Measurements from ENCODE around the gene PCDHB12. TPM values are rescaled to one million over a fixed set of nuclear protein-coding genes. Genes with fewer than 3 reads are reported as not detected.
"Not testable (repeated sequence)": the region's sequence is repeated elsewhere in the genome, so short reads cannot be mapped to it uniquely, and the experiment has no call there.

PCDHB12 gene
- polyA plus RNA-seq, 1 donor from 2014 or later: 2.2 TPM

GRCh38 chr5:141241496-141241895 lies 33.0 kb downstream of the PCDHB12 start:
- no peaks in the 10 kb centered on the region for H4K20me1 ChIP-seq (ENCODE audit: insufficient read depth)
- peaks cover 34% of the 10 kb centered on the region for H3K9me3 ChIP-seq (ENCODE audit: low read length)
- TF ChIP-seq TAF1 (IDR thresholded peaks at IDR 0.05; ENCODE audit: low read depth) (no peak), POLR2AphosphoS5 (IDR thresholded peaks at IDR 0.05) (no peak), CTCF (IDR thresholded peaks at IDR 0.05; ENCODE audit: poor library complexity, severe bottlenecking) (no peak), MXI1 (conservative IDR thresholded peaks at IDR 0.05; ENCODE audit: poor library complexity, severe bottlenecking) (no peak), RAD21 (conservative IDR thresholded peaks at IDR 0.05) (no peak), EP300 (conservative IDR thresholded peaks at IDR 0.05; ENCODE audit: poor library complexity, severe bottlenecking) (no peak), SMC3 (conservative IDR thresholded peaks at IDR 0.05; ENCODE audit: poor library complexity) (no peak), EZH2 (IDR thresholded peaks at IDR 0.05; ENCODE audit: borderline replicate concordance, insufficient read depth, low read length, poor library complexity, severe bottlenecking) (no peak)
- TF ChIP-seq, protein P1, sequence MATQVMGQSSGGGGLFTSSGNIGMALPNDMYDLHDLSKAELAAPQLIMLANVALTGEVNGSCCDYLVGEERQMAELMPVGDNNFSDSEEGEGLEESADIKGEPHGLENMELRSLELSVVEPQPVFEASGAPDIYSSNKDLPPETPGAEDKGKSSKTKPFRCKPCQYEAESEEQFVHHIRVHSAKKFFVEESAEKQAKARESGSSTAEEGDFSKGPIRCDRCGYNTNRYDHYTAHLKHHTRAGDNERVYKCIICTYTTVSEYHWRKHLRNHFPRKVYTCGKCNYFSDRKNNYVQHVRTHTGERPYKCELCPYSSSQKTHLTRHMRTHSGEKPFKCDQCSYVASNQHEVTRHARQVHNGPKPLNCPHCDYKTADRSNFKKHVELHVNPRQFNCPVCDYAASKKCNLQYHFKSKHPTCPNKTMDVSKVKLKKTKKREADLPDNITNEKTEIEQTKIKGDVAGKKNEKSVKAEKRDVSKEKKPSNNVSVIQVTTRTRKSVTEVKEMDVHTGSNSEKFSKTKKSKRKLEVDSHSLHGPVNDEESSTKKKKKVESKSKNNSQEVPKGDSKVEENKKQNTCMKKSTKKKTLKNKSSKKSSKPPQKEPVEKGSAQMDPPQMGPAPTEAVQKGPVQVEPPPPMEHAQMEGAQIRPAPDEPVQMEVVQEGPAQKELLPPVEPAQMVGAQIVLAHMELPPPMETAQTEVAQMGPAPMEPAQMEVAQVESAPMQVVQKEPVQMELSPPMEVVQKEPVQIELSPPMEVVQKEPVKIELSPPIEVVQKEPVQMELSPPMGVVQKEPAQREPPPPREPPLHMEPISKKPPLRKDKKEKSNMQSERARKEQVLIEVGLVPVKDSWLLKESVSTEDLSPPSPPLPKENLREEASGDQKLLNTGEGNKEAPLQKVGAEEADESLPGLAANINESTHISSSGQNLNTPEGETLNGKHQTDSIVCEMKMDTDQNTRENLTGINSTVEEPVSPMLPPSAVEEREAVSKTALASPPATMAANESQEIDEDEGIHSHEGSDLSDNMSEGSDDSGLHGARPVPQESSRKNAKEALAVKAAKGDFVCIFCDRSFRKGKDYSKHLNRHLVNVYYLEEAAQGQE (IDR thresholded peaks at IDR 0.05; ENCODE audit: borderline replicate concordance): no peak
- no peak overlapping the region for H3K27ac ChIP-seq (ENCODE audit: low read length)
- no peak overlapping the region for H3K4me3 ChIP-seq (ENCODE audit: low read length)
- no peaks in the 10 kb centered on the region for H3K79me2 ChIP-seq (replicated peaks; ENCODE audit: insufficient read depth, low read length)
- H3K9ac ChIP-seq (ENCODE audit: low read length): no peak overlapping the region
- H3K36me3 ChIP-seq (ENCODE audit: insufficient read depth, low read length): peaks cover 14% of the 10 kb centered on the region
- H2AFZ ChIP-seq (ENCODE audit: low read depth, low read length): no peak overlapping the region
- H3K27me3 ChIP-seq (ENCODE audit: insufficient read depth, low read depth, low read length): no peaks in the 10 kb centered on the region
- no peak overlapping the region for H3K4me2 ChIP-seq (ENCODE audit: low read length)
- H3K9me2 ChIP-seq (ENCODE audit: insufficient read depth, low read length): no peaks in the 10 kb centered on the region
- no peaks in the 10 kb centered on the region for H3F3A ChIP-seq (ENCODE audit: insufficient read depth, low read length, poor library complexity, severe bottlenecking)

DNA sequence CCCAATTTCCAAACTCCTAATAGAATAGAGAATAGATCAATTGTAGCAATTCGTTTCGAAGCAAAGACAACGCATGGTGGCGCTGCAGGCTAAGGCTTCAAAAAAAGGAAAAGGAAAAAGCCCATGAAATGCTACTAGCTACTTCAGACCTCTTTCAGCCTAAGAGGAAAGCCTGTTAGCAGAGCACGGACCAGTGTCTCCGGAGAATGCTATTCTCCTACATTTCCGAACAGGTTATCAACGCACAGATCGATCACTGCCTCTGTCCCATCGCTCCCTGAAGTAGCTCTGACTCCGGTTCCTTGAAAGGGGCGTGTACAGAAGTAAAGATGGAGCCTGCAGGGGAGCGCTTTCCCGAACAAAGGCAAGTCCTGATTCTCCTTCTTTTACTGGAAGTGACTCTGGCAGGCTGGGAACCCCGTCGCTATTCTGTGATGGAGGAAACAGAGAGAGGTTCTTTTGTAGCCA lies 36.8 kb downstream of the PCDHB12 start, which contains the start of gene PCDHB15:
Gene PCDHB15, plus strand, starts transcription at position 146 of the 468 bp plus-strand sequence. Its CDS starts 184 bp downstream, at position 330.
- Histone ChIP-seq H3F3A (ENCODE audit: insufficient read depth, low read length, poor library complexity, severe bottlenecking) (no peaks in the 10 kb centered on the region), H3K4me2 (ENCODE audit: low read length) (no peak within 1 kb of the TSS), H3K27ac (ENCODE audit: low read length) (peak within 1 kb of the TSS; percentile 57), H4K20me1 (ENCODE audit: insufficient read depth) (no peaks in the 10 kb centered on the region), H2AFZ (ENCODE audit: low read depth, low read length) (no peak within 1 kb of the TSS), H3K79me2 (replicated peaks; ENCODE audit: insufficient read depth, low read length) (no peaks in the 10 kb centered on the region), H3K4me3 (ENCODE audit: low read length) (peak within 1 kb of the TSS; percentile 55), H3K9ac (ENCODE audit: low read length) (peak within 1 kb of the TSS; percentile 45), H3K36me3 (ENCODE audit: insufficient read depth, low read length) (peaks cover 14% of the 10 kb centered on the region), H3K9me3 (ENCODE audit: low read length) (peaks cover 56% of the 10 kb centered on the region), H3K9me2 (ENCODE audit: insufficient read depth, low read length) (no peaks in the 10 kb centered on the region), H3K27me3 (ENCODE audit: insufficient read depth, low read depth, low read length) (no peaks in the 10 kb centered on the region)
- TF ChIP-seq SMC3 (conservative IDR thresholded peaks at IDR 0.05; ENCODE audit: poor library complexity) (peak; percentile 48), CTCF (IDR thresholded peaks at IDR 0.05; ENCODE audit: poor library complexity, severe bottlenecking) (peak; percentile 51), RAD21 (conservative IDR thresholded peaks at IDR 0.05) (peak; percentile 57), EP300 (conservative IDR thresholded peaks at IDR 0.05; ENCODE audit: poor library complexity, severe bottlenecking) (no peak)

DNA sequence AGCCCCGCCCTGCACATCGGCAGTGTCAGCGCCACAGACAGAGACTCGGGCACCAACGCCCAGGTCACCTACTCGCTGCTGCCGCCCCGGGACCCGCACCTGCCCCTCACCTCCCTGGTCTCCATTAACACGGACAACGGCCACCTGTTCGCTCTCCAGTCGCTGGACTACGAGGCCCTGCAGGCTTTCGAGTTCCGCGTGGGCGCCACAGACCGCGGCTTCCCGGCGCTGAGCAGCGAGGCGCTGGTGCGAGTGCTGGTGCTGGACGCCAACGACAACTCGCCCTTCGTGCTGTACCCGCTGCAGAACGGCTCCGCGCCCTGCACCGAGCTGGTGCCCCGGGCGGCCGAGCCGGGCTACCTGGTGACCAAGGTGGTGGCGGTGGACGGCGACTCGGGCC lies 38.5 kb downstream of the PCDHB12 start:
- not testable (repeated sequence) for H2AFZ ChIP-seq (ENCODE audit: low read depth, low read length); H3K9ac ChIP-seq (ENCODE audit: low read length); H3K79me2 ChIP-seq (replicated peaks; ENCODE audit: insufficient read depth, low read length); H3K27ac ChIP-seq (ENCODE audit: low read length); H3K36me3 ChIP-seq (ENCODE audit: insufficient read depth, low read length); H4K20me1 ChIP-seq (ENCODE audit: insufficient read depth); H3K4me2 ChIP-seq (ENCODE audit: low read length); H3K9me2 ChIP-seq (ENCODE audit: insufficient read depth, low read length); H3K4me3 ChIP-seq (ENCODE audit: low read length); H3F3A ChIP-seq (ENCODE audit: insufficient read depth, low read length, poor library complexity, severe bottlenecking); H3K27me3 ChIP-seq (ENCODE audit: insufficient read depth, low read depth, low read length)
- peaks cover 43% of the 10 kb centered on the region for H3K9me3 ChIP-seq (ENCODE audit: low read length)

DNA sequence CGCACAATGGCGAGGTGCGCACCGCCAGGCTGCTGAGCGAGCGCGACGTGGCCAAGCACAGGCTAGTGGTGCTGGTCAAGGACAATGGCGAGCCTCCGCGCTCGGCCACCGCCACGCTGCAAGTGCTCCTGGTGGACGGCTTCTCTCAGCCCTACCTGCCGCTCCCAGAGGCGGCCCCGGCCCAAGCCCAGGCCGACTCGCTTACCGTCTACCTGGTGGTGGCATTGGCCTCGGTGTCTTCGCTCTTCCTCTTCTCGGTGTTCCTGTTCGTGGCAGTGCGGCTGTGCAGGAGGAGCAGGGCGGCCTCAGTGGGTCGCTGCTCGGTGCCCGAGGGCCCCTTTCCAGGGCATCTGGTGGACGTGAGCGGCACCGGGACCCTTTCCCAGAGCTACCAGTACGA lies 38.9 kb downstream of the PCDHB12 start:
- H3K27ac ChIP-seq (ENCODE audit: low read length); H2AFZ ChIP-seq (ENCODE audit: low read depth, low read length); H4K20me1 ChIP-seq (ENCODE audit: insufficient read depth); H3K9me2 ChIP-seq (ENCODE audit: insufficient read depth, low read length); H3K9ac ChIP-seq (ENCODE audit: low read length); H3K36me3 ChIP-seq (ENCODE audit: insufficient read depth, low read length); H3K27me3 ChIP-seq (ENCODE audit: insufficient read depth, low read depth, low read length); H3K79me2 ChIP-seq (replicated peaks; ENCODE audit: insufficient read depth, low read length); H3K4me2 ChIP-seq (ENCODE audit: low read length); H3K4me3 ChIP-seq (ENCODE audit: low read length); H3F3A ChIP-seq (ENCODE audit: insufficient read depth, low read length, poor library complexity, severe bottlenecking): not testable (repeated sequence)
- peaks cover 44% of the 10 kb centered on the region for H3K9me3 ChIP-seq (ENCODE audit: low read length)
